Measurements from ENCODE around the gene SCAMP4.
A peak's percentile ranks its signal among the peaks of the same experiment; 100 is the strongest.

The SCAMP4 gene

GRCh38 chr19:1938071-1938470 lies 32.9 kb downstream of the SCAMP4 start:
- no peak for DNase-seq (ENCODE audit: low read depth)

- no peak for DNase-seq (ENCODE audit: low read depth)
Measured at GRCh38 chr19:1941146-1942077, 36.2 kb downstream of the SCAMP4 start, which contains the start of gene CSNK1G2. Gene CSNK1G2, plus strand, starts transcription at chr19:1941172. Its CDS starts 28,601 bp downstream, at chr19:1969773.

- peak; percentile 64 for DNase-seq (ENCODE audit: low read depth)
Measured at GRCh38 chr19:1942078-1942933, 37.1 kb downstream of the SCAMP4 start.

GRCh38 chr19:1942934-1943555 lies 37.8 kb downstream of the SCAMP4 start:
- DNase-seq (ENCODE audit: low read depth), result no peak

GRCh38 chr19:1943661-1944087 lies 38.5 kb downstream of the SCAMP4 start:
- no peak for DNase-seq (ENCODE audit: low read depth)

- DNase-seq (ENCODE audit: low read depth), result no peak
Measured at GRCh38 chr19:1944088-1944915, 39.1 kb downstream of the SCAMP4 start.

- no peak for DNase-seq (ENCODE audit: low read depth)
Measured at GRCh38 chr19:1944916-1945561, 39.8 kb downstream of the SCAMP4 start.

GRCh38 chr19:1945899-1946298 lies 40.7 kb downstream of the SCAMP4 start:
- DNase-seq (ENCODE audit: low read depth), result no peak

GRCh38 chr19:1947651-1948209 lies 42.5 kb downstream of the SCAMP4 start:
- no peak for DNase-seq (ENCODE audit: low read depth)

GRCh38 chr19:1949304-1950101 lies 44.3 kb downstream of the SCAMP4 start:
- no peak for DNase-seq (ENCODE audit: low read depth)

GRCh38 chr19:1950640-1951039 lies 45.4 kb downstream of the SCAMP4 start:
- no peak for DNase-seq (ENCODE audit: low read depth)

GRCh38 chr19:1952635-1953034 lies 47.4 kb downstream of the SCAMP4 start:
- no peak for DNase-seq (ENCODE audit: low read depth)

GRCh38 chr19:1953037-1953436 lies 47.8 kb downstream of the SCAMP4 start:
- DNase-seq (ENCODE audit: low read depth), result no peak

GRCh38 chr19:1953441-1954094 lies 48.4 kb downstream of the SCAMP4 start:
- DNase-seq (ENCODE audit: low read depth), result no peak

- DNase-seq (ENCODE audit: low read depth), result no peak
Measured at GRCh38 chr19:1954532-1954933, 49.3 kb downstream of the SCAMP4 start.

GRCh38 chr19:1955171-1956121 lies 50.2 kb downstream of the SCAMP4 start:
- no peak for DNase-seq (ENCODE audit: low read depth)

- no peak for DNase-seq (ENCODE audit: low read depth)
Measured at GRCh38 chr19:1956122-1956494, 50.9 kb downstream of the SCAMP4 start.

Measured in stimulated activated CD8-positive, alpha-beta memory T cell treated with anti-CD3 and anti-CD28 coated beads, Interleukin-12 subunit alpha, Interleukin-12 subunit beta, amount 100 ng/mL, for 1 hour (primary cell).